Keratinocyte (primary cell): ENCODE data around the gene DPY19L3. TPM values are rescaled to one million over a fixed set of nuclear protein-coding genes. Genes with fewer than 3 reads are reported as not detected.

Experiments
- DNase-seq: peaks from one replicate; pipeline ENCODE4 v3.0.0-alpha.2; 2011; ENCODE audit warnings: low read depth, missing footprints, low spot score
- FAIRE-seq: peaks from 2 replicates; lab custom pipeline; 2011; peaks lifted over from hg19 to GRCh38; lab: Jason Lieb, UNC
- H2AFZ ChIP-seq: 2 replicates; pipeline ENCODE4 v1.6.0; 2012; ENCODE audit warnings: low read length, control low read depth, inconsistent platforms; ENCODE audit not compliant: control insufficient read depth
- H3K27ac ChIP-seq: 2 replicates; pipeline ENCODE4 v1.5.1; 2011; ENCODE audit warnings: low read length; ENCODE audit not compliant: control insufficient read depth, insufficient read depth
- H3K27me3 ChIP-seq: 3 replicates; pipeline ENCODE4 v1.6.0; 2011; ENCODE audit warnings: low read length; ENCODE audit not compliant: control insufficient read depth, insufficient read depth; ENCODE audit errors: extremely low read depth
- H3K36me3 ChIP-seq, 2 experiments: 2 replicates in 1 of 2; 3 replicates in 1 of 2; pipeline ENCODE4 v1.5.1; 2011; ENCODE audit warnings: low read length in 2 of 2, mild to moderate bottlenecking in 1 of 2; ENCODE audit not compliant: control insufficient read depth in 2 of 2, insufficient read depth in 2 of 2; ENCODE audit errors: extremely low read depth in 1 of 2
- H3K4me1 ChIP-seq: 3 replicates; pipeline ENCODE4 v1.5.1; 2011; ENCODE audit warnings: low read length; ENCODE audit not compliant: control insufficient read depth, insufficient read depth; ENCODE audit errors: extremely low read depth
- H3K4me2 ChIP-seq: 3 replicates; pipeline ENCODE4 v1.6.0; 2011; ENCODE audit warnings: low read depth, low read length; ENCODE audit not compliant: control insufficient read depth, insufficient read depth; ENCODE audit errors: extremely low read depth
- H3K4me3 ChIP-seq, 3 experiments: fragments of 200-600 bp in 1 of 3; sonication (generic) in 1 of 3; 2 replicates in 2 of 3; 3 replicates in 1 of 3; pipeline ENCODE4 v1.5.1; 2011 to 2016; ENCODE audit warnings: low read length in 3 of 3, mild to moderate bottlenecking in 3 of 3, control low read depth in 2 of 3, inconsistent platforms in 1 of 3, low read depth in 1 of 3, mixed read lengths in 1 of 3, mixed run types in 1 of 3, moderate library complexity in 1 of 3; ENCODE audit not compliant: control insufficient read depth in 2 of 3, insufficient read depth in 2 of 3; ENCODE audit errors: extremely low read depth in 1 of 3
- H3K79me2 ChIP-seq: 2 replicates; pipeline ENCODE4 v1.6.0; 2012; ENCODE audit warnings: low read length; ENCODE audit not compliant: control insufficient read depth, insufficient read depth
- H3K9ac ChIP-seq: 3 replicates; pipeline ENCODE4 v1.6.0; 2011; ENCODE audit warnings: low read length; ENCODE audit not compliant: control insufficient read depth, insufficient read depth; ENCODE audit errors: extremely low read depth
- H3K9me1 ChIP-seq: 3 replicates; pipeline ENCODE4 v1.6.0; 2011; ENCODE audit warnings: low read length; ENCODE audit not compliant: control insufficient read depth, insufficient read depth; ENCODE audit errors: extremely low read depth
- H3K9me3 ChIP-seq: 2 replicates; pipeline ENCODE4 v1.5.1; 2012; ENCODE audit warnings: low read depth, low read length; ENCODE audit not compliant: control insufficient read depth
- H4K20me1 ChIP-seq: 3 replicates; pipeline ENCODE4 v1.6.0; 2011; ENCODE audit warnings: low read length; ENCODE audit not compliant: control insufficient read depth, insufficient read depth; ENCODE audit errors: extremely low read depth
- EZH2 ChIP-seq: IDR thresholded peaks from one replicate; pipeline ENCODE4 v1.6.1; 2012; ENCODE audit warnings: inconsistent platforms, mild to moderate bottlenecking, low read length, moderate library complexity
- dilution Hi-C: fragments of 300-500 bp; cut with MboI; formaldehyde crosslinking; loops from one replicate; pipeline ENCODE4 v1.7.0; 2020; ENCODE audit warnings: low sequenced_read_pairs; ENCODE audit not compliant: extremely low pct_ligation_motif_present
- polyA plus RNA-seq, 5 experiments: library from polyadenylated mRNA; depleted of rRNA in 3 of 5; stranded (reverse) in 3 of 5; stranded (forward) in 1 of 5; unstranded in 1 of 5; fragments of >200 nt; gene quantifications; 1 replicate in 1 of 5; 2 replicates in 3 of 5; 3 replicates in 1 of 5; pipeline versions ENCODE4 v1.2.1 to v1.2.3, GENCODE V29; 2011 to 2012; ENCODE audit warnings: missing spikeins in 2 of 5, low read depth in 1 of 5, low replicate concordance in 1 of 5
- TF ChIP-seq, protein P1 (sequence below), 3 experiments: IDR thresholded peaks in 1 of 3; conservative IDR thresholded peaks in 1 of 3; optimal IDR thresholded peaks in 1 of 3; 2 replicates in 2 of 3; 3 replicates in 1 of 3; pipeline versions ENCODE3 to v1.5.1; 2011; ENCODE audit warnings: low read length in 3 of 3, mild to moderate bottlenecking in 3 of 3, moderate library complexity in 2 of 3, control low read depth in 1 of 3, inconsistent platforms in 1 of 3; ENCODE audit not compliant: insufficient read depth in 2 of 3; ENCODE audit errors: extremely low read depth in 1 of 3

The DPY19L3 gene
- polyA plus RNA-seq, 1 donor (not counting 4 experiments of a cell fraction or from before 2014, with no cell fraction given): 10.0 TPM

DNA sequence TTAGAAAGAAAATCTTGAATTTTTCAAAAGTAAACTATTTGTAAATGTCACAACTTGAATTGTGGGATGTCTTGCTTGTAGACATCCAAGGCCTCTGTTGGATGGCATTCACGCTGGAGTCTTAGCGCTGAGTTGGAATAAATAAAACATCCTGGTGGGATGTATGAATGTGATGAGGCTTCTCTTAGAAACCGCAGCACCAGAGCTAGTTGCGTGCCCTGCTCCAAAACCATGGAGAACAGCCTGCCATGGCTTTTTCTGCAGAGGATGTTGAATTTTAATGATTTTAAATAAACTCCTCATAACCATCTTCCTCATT is 70.4 kb downstream of the DPY19L3 start:
- Histone ChIP-seq H3K27ac (no peak overlapping the region), H3K4me2 (no peak overlapping the region), H3K4me1 (no peaks in the 10 kb centered on the region), H3K27me3 (no peaks in the 10 kb centered on the region), H3K9me3 (no peaks in the 10 kb centered on the region), H2AFZ (no peak overlapping the region), H3K9ac (no peak overlapping the region), H3K79me2 (no peaks in the 10 kb centered on the region), H4K20me1 (no peaks in the 10 kb centered on the region), H3K36me3 (peaks cover 0 to 2% of the 10 kb centered on the region in 2 experiments), H3K4me3 (no peak overlapping the region), H3K9me1 (no peaks in the 10 kb centered on the region)
- DNase-seq (no peak), FAIRE-seq (no peak)
- TF ChIP-seq, protein P1, sequence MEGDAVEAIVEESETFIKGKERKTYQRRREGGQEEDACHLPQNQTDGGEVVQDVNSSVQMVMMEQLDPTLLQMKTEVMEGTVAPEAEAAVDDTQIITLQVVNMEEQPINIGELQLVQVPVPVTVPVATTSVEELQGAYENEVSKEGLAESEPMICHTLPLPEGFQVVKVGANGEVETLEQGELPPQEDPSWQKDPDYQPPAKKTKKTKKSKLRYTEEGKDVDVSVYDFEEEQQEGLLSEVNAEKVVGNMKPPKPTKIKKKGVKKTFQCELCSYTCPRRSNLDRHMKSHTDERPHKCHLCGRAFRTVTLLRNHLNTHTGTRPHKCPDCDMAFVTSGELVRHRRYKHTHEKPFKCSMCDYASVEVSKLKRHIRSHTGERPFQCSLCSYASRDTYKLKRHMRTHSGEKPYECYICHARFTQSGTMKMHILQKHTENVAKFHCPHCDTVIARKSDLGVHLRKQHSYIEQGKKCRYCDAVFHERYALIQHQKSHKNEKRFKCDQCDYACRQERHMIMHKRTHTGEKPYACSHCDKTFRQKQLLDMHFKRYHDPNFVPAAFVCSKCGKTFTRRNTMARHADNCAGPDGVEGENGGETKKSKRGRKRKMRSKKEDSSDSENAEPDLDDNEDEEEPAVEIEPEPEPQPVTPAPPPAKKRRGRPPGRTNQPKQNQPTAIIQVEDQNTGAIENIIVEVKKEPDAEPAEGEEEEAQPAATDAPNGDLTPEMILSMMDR (optimal IDR thresholded peaks at IDR 0.05 in 1 of 3, IDR thresholded peaks at IDR 0.05 in 1 of 3, conservative IDR thresholded peaks at IDR 0.05 in 1 of 3; ENCODE audit: extremely low read depth in 1 of 3, insufficient read depth in 2 of 3, low read length in 3 of 3): no peak
- no peak for TF ChIP-seq EZH2
- dilution Hi-C loops: no loop called here

DNA sequence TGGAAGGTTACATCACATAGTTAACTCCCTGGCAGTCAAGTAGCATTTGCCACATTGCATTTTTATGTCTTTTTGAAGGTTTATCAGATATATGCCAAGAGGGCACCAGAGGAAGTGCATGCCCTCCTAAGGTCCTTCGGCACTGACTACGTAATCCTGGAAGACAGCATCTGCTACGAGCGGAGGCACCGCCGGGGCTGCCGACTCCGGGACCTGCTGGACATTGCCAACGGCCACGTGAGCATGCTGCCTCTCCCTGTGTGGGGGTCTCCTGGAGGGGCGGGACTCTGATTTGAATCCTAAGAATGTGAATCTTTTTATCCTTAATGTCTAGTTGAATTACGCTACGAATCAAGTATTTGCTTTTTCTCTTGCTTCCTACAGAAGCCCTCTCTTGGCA is 74.8 kb downstream of the DPY19L3 start:
- no peak for FAIRE-seq

More for the DNA sequence above, 74.8 kb downstream of the DPY19L3 start:
- H3K27ac ChIP-seq: no peak overlapping the region
- no peak overlapping the region for H3K9ac ChIP-seq
- no peaks in the 10 kb centered on the region for H4K20me1 ChIP-seq
- H3K9me3 ChIP-seq: no peaks in the 10 kb centered on the region
- H3K36me3 ChIP-seq: no peaks in the 10 kb centered on the region
- H3K4me3 ChIP-seq: no peak overlapping the region
- DNase-seq: no peak
- dilution Hi-C loops: no loop called here
- no peaks in the 10 kb centered on the region for H3K9me1 ChIP-seq
- H3K79me2 ChIP-seq: no peaks in the 10 kb centered on the region
- no peaks in the 10 kb centered on the region for H3K27me3 ChIP-seq
- H2AFZ ChIP-seq: no peak overlapping the region
- TF ChIP-seq, protein P1 (optimal IDR thresholded peaks at IDR 0.05 in 1 of 3, IDR thresholded peaks at IDR 0.05 in 1 of 3, conservative IDR thresholded peaks at IDR 0.05 in 1 of 3; ENCODE audit: extremely low read depth in 1 of 3, insufficient read depth in 2 of 3, low read length in 3 of 3): no peak
- no peak for TF ChIP-seq EZH2
- no peak overlapping the region for H3K4me2 ChIP-seq
- no peaks in the 10 kb centered on the region for H3K4me1 ChIP-seq
